Astrocyte (in vitro differentiated cells and primary cell): Measurements from ENCODE around the gene LFNG. TPM values are rescaled to one million over a fixed set of nuclear protein-coding genes. Genes with fewer than 3 reads are reported as not detected.

Experiments
- DNase-seq: peaks from one replicate; pipeline ENCODE4 v3.0.0-alpha.2; 2010; ENCODE audit warnings: low read depth
- FAIRE-seq: peaks from 2 replicates; lab custom pipeline; 2011; peaks lifted over from hg19 to GRCh38; lab: Jason Lieb, UNC
- H2AFZ ChIP-seq: 2 replicates; pipeline ENCODE4 v1.6.0; 2012; ENCODE audit warnings: low read depth, low read length, inconsistent platforms
- H3K27ac ChIP-seq: 2 replicates; pipeline ENCODE4 v1.5.1; 2011; ENCODE audit warnings: low read depth, low read length, inconsistent platforms
- H3K27me3 ChIP-seq: 2 replicates; pipeline ENCODE4 v1.6.0; 2011; ENCODE audit warnings: low read length, inconsistent platforms; ENCODE audit not compliant: insufficient read depth
- H3K36me3 ChIP-seq: 2 replicates; pipeline ENCODE4 v1.5.1; 2011; ENCODE audit warnings: low read length, inconsistent platforms; ENCODE audit not compliant: insufficient read depth
- H3K4me1 ChIP-seq: 2 replicates; pipeline ENCODE4 v1.5.1; 2011; ENCODE audit warnings: low read length, inconsistent platforms; ENCODE audit not compliant: insufficient read depth
- H3K4me2 ChIP-seq: 2 replicates; pipeline ENCODE4 v1.6.0; 2012; ENCODE audit warnings: low read length, inconsistent platforms
- H3K4me3 ChIP-seq: 2 replicates; pipeline ENCODE4 v1.5.1; 2011; ENCODE audit warnings: low read depth, mild to moderate bottlenecking, low read length, inconsistent platforms; ENCODE audit not compliant: insufficient read depth
- H3K79me2 ChIP-seq: 2 replicates; pipeline ENCODE4 v1.6.0; 2012; ENCODE audit warnings: mild to moderate bottlenecking, low read length, inconsistent platforms; ENCODE audit not compliant: insufficient read depth
- H3K9ac ChIP-seq: 2 replicates; pipeline ENCODE4 v1.6.0; 2012; ENCODE audit warnings: mild to moderate bottlenecking, low read length, inconsistent platforms
- H3K9me3 ChIP-seq: 2 replicates; pipeline ENCODE4 v1.5.1; 2012; ENCODE audit warnings: low read depth, mild to moderate bottlenecking, low read length, inconsistent platforms; ENCODE audit not compliant: insufficient read depth
- H4K20me1 ChIP-seq: 2 replicates; pipeline ENCODE4 v1.6.0; 2012; ENCODE audit warnings: low read length, inconsistent platforms; ENCODE audit not compliant: insufficient read depth
- H3K27ac Mint-ChIP-seq: one replicate; pipeline ENCODE4 v1.8.0; 2021; ENCODE audit warnings: mild to moderate bottlenecking, mixed read lengths; ENCODE audit not compliant: unreplicated experiment
- H3K27me3 Mint-ChIP-seq: one replicate; pipeline ENCODE4 v1.8.0; 2021; ENCODE audit warnings: low read depth, mixed read lengths; ENCODE audit not compliant: unreplicated experiment
- H3K36me3 Mint-ChIP-seq: one replicate; pipeline ENCODE4 v1.8.0; 2021; ENCODE audit warnings: low read depth, mixed read lengths; ENCODE audit not compliant: unreplicated experiment
- H3K4me1 Mint-ChIP-seq: one replicate; pipeline ENCODE4 v1.8.0; 2021; ENCODE audit warnings: low read depth, mixed read lengths; ENCODE audit not compliant: unreplicated experiment
- H3K4me3 Mint-ChIP-seq: one replicate; pipeline ENCODE4 v1.8.0; 2021; ENCODE audit warnings: mild to moderate bottlenecking, moderate library complexity, mixed read lengths; ENCODE audit not compliant: unreplicated experiment
- H3K9me3 Mint-ChIP-seq: one replicate; pipeline ENCODE4 v1.8.0; 2021; ENCODE audit warnings: mild to moderate bottlenecking, mixed read lengths; ENCODE audit not compliant: unreplicated experiment
- CTCF ChIP-seq: IDR thresholded peaks from 2 replicates; pipeline ENCODE4 v1.5.1; 2011; ENCODE audit warnings: low read depth, mild to moderate bottlenecking, inconsistent platforms, low read length, moderate library complexity; ENCODE audit not compliant: insufficient read depth
- EZH2 ChIP-seq: IDR thresholded peaks from 2 replicates; pipeline ENCODE4 v1.6.1; 2012; ENCODE audit warnings: mild to moderate bottlenecking, low read length, inconsistent platforms; ENCODE audit not compliant: insufficient read depth
- total RNA-seq: library from RNA; stranded (reverse); gene quantifications from 2 replicates; pipeline ENCODE4 v1.2.1, GENCODE V29; 2021

The LFNG gene
- total RNA-seq, 1 donor from 2014 or later: 58.6 TPM

- Histone ChIP-seq H3K9ac (no peak overlapping the region), H3K27ac (no peak overlapping the region), H2AFZ (no peak overlapping the region), H3K4me3 (no peak overlapping the region), H3K79me2 (no peaks in the 10 kb centered on the region), H3K4me1 (no peaks in the 10 kb centered on the region), H3K4me2 (no peak overlapping the region), H3K9me3 (no peaks in the 10 kb centered on the region), H3K27me3 (no peaks in the 10 kb centered on the region), H3K36me3 (no peaks in the 10 kb centered on the region), H4K20me1 (peaks cover 11% of the 10 kb centered on the region)
- Mint-ChIP-seq H3K27ac (no peak overlapping the region), H3K27me3 (no peaks in the 10 kb centered on the region), H3K36me3 (peaks cover 7% of the 10 kb centered on the region), H3K4me1 (no peaks in the 10 kb centered on the region), H3K4me3 (no peak overlapping the region), H3K9me3 (no peaks in the 10 kb centered on the region)
- FAIRE-seq (no peak), DNase-seq (no peak)
- TF ChIP-seq CTCF (no peak), EZH2 (no peak)
Observed at GRCh38 chr7:2542011-2542915, 22.7 kb downstream of the LFNG start.

- no peak for TF ChIP-seq EZH2
- no peak for TF ChIP-seq CTCF
- no peak for FAIRE-seq
- Histone ChIP-seq H3K27ac (no peak overlapping the region), H3K36me3 (no peaks in the 10 kb centered on the region), H3K4me3 (no peak overlapping the region), H3K27me3 (no peaks in the 10 kb centered on the region), H3K4me2 (no peak overlapping the region), H3K4me1 (no peaks in the 10 kb centered on the region), H2AFZ (no peak overlapping the region), H3K79me2 (no peaks in the 10 kb centered on the region), H3K9me3 (no peaks in the 10 kb centered on the region), H4K20me1 (peaks cover 7% of the 10 kb centered on the region), H3K9ac (no peak overlapping the region)
- DNase-seq: no peak
- Mint-ChIP-seq H3K9me3 (no peaks in the 10 kb centered on the region), H3K4me1 (no peaks in the 10 kb centered on the region), H3K27ac (peak overlapping the region; percentile 34), H3K4me3 (no peak overlapping the region), H3K27me3 (no peaks in the 10 kb centered on the region), H3K36me3 (peaks cover 8% of the 10 kb centered on the region)
Observed at GRCh38 chr7:2542916-2543871, 23.6 kb downstream of the LFNG start.
